Measurements from ENCODE around the gene HOXA1. TPM values are rescaled to one million over a fixed set of nuclear protein-coding genes. Genes with fewer than 3 reads are reported as not detected.

The HOXA1 gene
- total and polyA plus RNA-seq, 2 donors from 2014 or later, result 1.1 to 2.4 TPM

- FAIRE-seq, result no peak
- H3K9ac ChIP-seq (ENCODE audit: low read length in 3 of 3), result peak overlapping the region; percentile 78 to 89 (median 79)
- intact Hi-C loops (cut with DNase I), result no loop called here
- H3K36me3 ChIP-seq (ENCODE audit: control insufficient read depth in 2 of 3, insufficient read depth in 3 of 3, low read length in 3 of 3), result peaks cover 0 to 2% (median 0%) of the 10 kb centered on the region in 3 donors
- H3K9me3 ChIP-seq (ENCODE audit: control insufficient read depth in 2 of 3, insufficient read depth in 1 of 3, low read length in 3 of 3), result no peaks in the 10 kb centered on the region
- peak overlapping the region; percentile 96 for H3K27ac ChIP-seq (ENCODE audit: low read depth in 2 of 2, low read length in 2 of 2)
- no peak for TF ChIP-seq CTCF (IDR thresholded peaks at IDR 0.05; ENCODE audit: borderline replicate concordance, extremely low read depth, insufficient read depth)
- H3K4me3 ChIP-seq (ENCODE audit: low read length in 3 of 3), result peak overlapping the region; percentile 61 to 74 (median 64)
- DNase-seq, result peak in 3 of 5 donors; percentile 61 to 76 (median 62)
- no peaks in the 10 kb centered on the region for H3K27me3 ChIP-seq (ENCODE audit: control insufficient read depth, insufficient read depth, low read length)
- peaks cover 13 to 32% (median 26%) of the 10 kb centered on the region in 3 donors for H3K4me1 ChIP-seq (ENCODE audit: control insufficient read depth in 2 of 3, insufficient read depth in 2 of 3, low read depth in 1 of 3, low read length in 3 of 3)
Measured at GRCh38 chr7:27116962-27117886, 21.4 kb upstream of the HOXA1 start.

- TF ChIP-seq CTCF (IDR thresholded peaks at IDR 0.05; ENCODE audit: borderline replicate concordance, extremely low read depth, insufficient read depth), result no peak
- intact Hi-C loops (cut with DNase I), result no loop called here
- Histone ChIP-seq H3K27me3 (ENCODE audit: control insufficient read depth, insufficient read depth, low read length) (no peaks in the 10 kb centered on the region), H3K36me3 (ENCODE audit: control insufficient read depth in 2 of 3, insufficient read depth in 3 of 3, low read length in 3 of 3) (peaks cover 0 to 2% (median 0%) of the 10 kb centered on the region in 3 donors), H3K4me1 (ENCODE audit: control insufficient read depth in 2 of 3, insufficient read depth in 2 of 3, low read depth in 1 of 3, low read length in 3 of 3) (peaks cover 13 to 31% (median 24%) of the 10 kb centered on the region in 3 donors), H3K4me3 (ENCODE audit: low read length in 3 of 3) (peak overlapping the region; percentile 61 to 74 (median 64)), H3K9me3 (ENCODE audit: control insufficient read depth in 2 of 3, insufficient read depth in 1 of 3, low read length in 3 of 3) (no peaks in the 10 kb centered on the region), H3K27ac (ENCODE audit: low read depth in 2 of 2, low read length in 2 of 2) (peak overlapping the region; percentile 96), H3K9ac (ENCODE audit: low read length in 3 of 3) (peak overlapping the region; percentile 79 to 89 (median 85))
- FAIRE-seq (no peak), DNase-seq (peak; percentile 52 to 89 (median 59))
Measured at GRCh38 chr7:27116031-27116961, 20.5 kb upstream of the HOXA1 start.

GRCh38 chr7:27115221-27116026, 19.6 kb upstream of the HOXA1 start:
- no peak for FAIRE-seq

More at GRCh38 chr7:27115221-27116026, 19.6 kb upstream of the HOXA1 start:
- peak; percentile 81 to 97 (median 95) for DNase-seq
- H3K4me3 ChIP-seq (ENCODE audit: low read length in 3 of 3), result peak overlapping the region; percentile 61 to 74 (median 64)
- peak overlapping the region; percentile 96 for H3K27ac ChIP-seq (ENCODE audit: low read depth in 2 of 2, low read length in 2 of 2)
- peak overlapping the region; percentile 79 to 89 (median 85) for H3K9ac ChIP-seq (ENCODE audit: low read length in 3 of 3)
- peaks cover 0 to 2% (median 0%) of the 10 kb centered on the region in 3 donors for H3K36me3 ChIP-seq (ENCODE audit: control insufficient read depth in 2 of 3, insufficient read depth in 3 of 3, low read length in 3 of 3)
- peaks cover 13 to 24% (median 23%) of the 10 kb centered on the region in 3 donors for H3K4me1 ChIP-seq (ENCODE audit: control insufficient read depth in 2 of 3, insufficient read depth in 2 of 3, low read depth in 1 of 3, low read length in 3 of 3)
- no peaks in the 10 kb centered on the region for H3K27me3 ChIP-seq (ENCODE audit: control insufficient read depth, insufficient read depth, low read length)
- H3K9me3 ChIP-seq (ENCODE audit: control insufficient read depth in 2 of 3, insufficient read depth in 1 of 3, low read length in 3 of 3), result no peaks in the 10 kb centered on the region
- TF ChIP-seq CTCF (IDR thresholded peaks at IDR 0.05; ENCODE audit: borderline replicate concordance, extremely low read depth, insufficient read depth), result no peak
- intact Hi-C loops (cut with DNase I), result no loop called here

Measured in kidney (tissue), 14 donors.